Stimulated activated CD8-positive, alpha-beta memory T cell treated with anti-CD3 and anti-CD28 coated beads, Interleukin-7, amount 100 ng/mL, for 4 hours (primary cell): ENCODE data around the gene ATCAY.
"Not testable (repeated sequence)": the region's sequence is repeated elsewhere in the genome, so short reads cannot be mapped to it uniquely, and the experiment has no call there.

Experiments
- DNase-seq, 2 donors: peaks; one replicate each; pipeline ENCODE4 v3.0.0-alpha.2; 2020; ENCODE audit warnings: low read depth in 2 of 2

Gene ATCAY

GRCh38 chr19:3902317-3902973, 22.0 kb downstream of the ATCAY start:
- no peak for DNase-seq

GRCh38 chr19:3904233-3904632, 23.7 kb downstream of the ATCAY start:
- DNase-seq = no peak

GRCh38 chr19:3907626-3908265, 27.3 kb downstream of the ATCAY start:
- no peak for DNase-seq

GRCh38 chr19:3908266-3909054, 28.0 kb downstream of the ATCAY start:
- DNase-seq = no peak

GRCh38 chr19:3910105-3910504, 29.6 kb downstream of the ATCAY start:
- DNase-seq = no peak

GRCh38 chr19:3914199-3914598, 33.7 kb downstream of the ATCAY start:
- no peak for DNase-seq

- no peak for DNase-seq
Measured at GRCh38 chr19:3916033-3916432, 35.5 kb downstream of the ATCAY start.

GRCh38 chr19:3919793-3920192, 39.3 kb downstream of the ATCAY start:
- no peak for DNase-seq

GRCh38 chr19:3923096-3923758, 42.7 kb downstream of the ATCAY start:
- no peak for DNase-seq

- no peak for DNase-seq
Measured at GRCh38 chr19:3923912-3924311, 43.4 kb downstream of the ATCAY start.

GRCh38 chr19:3931041-3931440, 50.6 kb downstream of the ATCAY start:
- no peak for DNase-seq

- DNase-seq = no peak
Measured at GRCh38 chr19:3932931-3933810, 52.7 kb downstream of the ATCAY start, which contains the start of gene NMRK2. Gene NMRK2, plus strand, starts transcription at chr19:3933069. Its CDS starts 603 bp downstream, at chr19:3933672.

GRCh38 chr19:3936506-3937442, 56.3 kb downstream of the ATCAY start:
- DNase-seq = no peak

- DNase-seq = not testable (repeated sequence)
Measured at GRCh38 chr19:3938300-3938950, 57.9 kb downstream of the ATCAY start.

GRCh38 chr19:3942790-3943409, 62.4 kb downstream of the ATCAY start:
- no peak for DNase-seq

GRCh38 chr19:3944018-3944721, 63.7 kb downstream of the ATCAY start:
- no peak for DNase-seq

GRCh38 chr19:3945838-3946237, 65.4 kb downstream of the ATCAY start:
- no peak for DNase-seq

- not testable (repeated sequence) for DNase-seq
Measured at GRCh38 chr19:3947316-3947933, 66.9 kb downstream of the ATCAY start.
